Measurements from ENCODE around the gene LGALS1.
"Not testable (repeated sequence)": the region's sequence is repeated elsewhere in the genome, so short reads cannot be mapped to it uniquely, and the experiment has no call there.

- TF ChIP-seq CTCF (conservative IDR thresholded peaks at IDR 0.05; ENCODE audit: low read depth, low read length); EZH2 (IDR thresholded peaks at IDR 0.05; ENCODE audit: borderline replicate concordance, low read depth, low read length, poor library complexity, severe bottlenecking): not testable (repeated sequence)
Measured at GRCh38 chr22:37694131-37694530, 18.7 kb downstream of the LGALS1 start.

Data from A673 (cell line).